ENCODE data around the gene LIN9.
A peak's percentile ranks its signal among the peaks of the same experiment; 100 is the strongest.

LIN9 gene

GRCh38 chr1:226216056-226216455 is 92.9 kb downstream of the LIN9 start:
- Histone ChIP-seq H3K4me3 (ENCODE audit: low read length) (no peak overlapping the region), H3K27me3 (ENCODE audit: control insufficient read depth, low read length) (no peaks in the 10 kb centered on the region), H3K9me3 (ENCODE audit: control insufficient read depth, insufficient read depth, low read length) (no peaks in the 10 kb centered on the region), H4K20me1 (ENCODE audit: control insufficient read depth, insufficient read depth, low read depth, low read length) (no peaks in the 10 kb centered on the region), H3K9me2 (replicated peaks; ENCODE audit: control insufficient read depth, low read length) (no peaks in the 10 kb centered on the region), H3K4me2 (ENCODE audit: low read length) (no peak overlapping the region), H3K36me3 (ENCODE audit: control insufficient read depth, low read length) (no peaks in the 10 kb centered on the region), H3K79me2 (ENCODE audit: control insufficient read depth, low read length) (no peaks in the 10 kb centered on the region), H3K27ac (ENCODE audit: low read depth, low read length) (no peak overlapping the region), H3F3A (ENCODE audit: control insufficient read depth, insufficient read depth) (peaks cover 6% of the 10 kb centered on the region; the same call in 1 of the 2 replicates), H3K4me1 (ENCODE audit: control insufficient read depth, low read length) (peaks cover 18% of the 10 kb centered on the region)
- TF ChIP-seq CTCF (IDR thresholded peaks at IDR 0.05; ENCODE audit: low read depth, low read length, poor library complexity, severe bottlenecking) (no peak), EZH2phosphoT487 (IDR thresholded peaks at IDR 0.05; ENCODE audit: borderline replicate concordance, low read length) (no peak)

GRCh38 chr1:226215239-226215638 is 93.7 kb downstream of the LIN9 start:
- H3K36me3 ChIP-seq (ENCODE audit: control insufficient read depth, low read length): no peaks in the 10 kb centered on the region
- H3K4me2 ChIP-seq (ENCODE audit: low read length): peak overlapping the region; percentile 20; the same call in 1 of the 2 replicates
- H4K20me1 ChIP-seq (ENCODE audit: control insufficient read depth, insufficient read depth, low read depth, low read length): no peaks in the 10 kb centered on the region
- H3K9me3 ChIP-seq (ENCODE audit: control insufficient read depth, insufficient read depth, low read length): no peaks in the 10 kb centered on the region
- no peaks in the 10 kb centered on the region for H3K27me3 ChIP-seq (ENCODE audit: control insufficient read depth, low read length)
- no peaks in the 10 kb centered on the region for H3K9me2 ChIP-seq (replicated peaks; ENCODE audit: control insufficient read depth, low read length)
- no peak for TF ChIP-seq EZH2phosphoT487 (IDR thresholded peaks at IDR 0.05; ENCODE audit: borderline replicate concordance, low read length)
- H3K4me3 ChIP-seq (ENCODE audit: low read length): no peak overlapping the region
- peaks cover 18% of the 10 kb centered on the region for H3K4me1 ChIP-seq (ENCODE audit: control insufficient read depth, low read length)
- peaks cover 5% of the 10 kb centered on the region; the same call in 1 of the 2 replicates for H3F3A ChIP-seq (ENCODE audit: control insufficient read depth, insufficient read depth)
- H3K79me2 ChIP-seq (ENCODE audit: control insufficient read depth, low read length): no peaks in the 10 kb centered on the region
- H3K27ac ChIP-seq (ENCODE audit: low read depth, low read length): no peak overlapping the region

- Histone ChIP-seq H4K20me1 (ENCODE audit: control insufficient read depth, insufficient read depth, low read depth, low read length) (no peaks in the 10 kb centered on the region), H3K79me2 (ENCODE audit: control insufficient read depth, low read length) (no peaks in the 10 kb centered on the region), H3K4me1 (ENCODE audit: control insufficient read depth, low read length) (peaks cover 13% of the 10 kb centered on the region), H3K36me3 (ENCODE audit: control insufficient read depth, low read length) (no peaks in the 10 kb centered on the region), H3K27ac (ENCODE audit: low read depth, low read length) (no peak overlapping the region), H3K4me2 (ENCODE audit: low read length) (no peak overlapping the region), H3K27me3 (ENCODE audit: control insufficient read depth, low read length) (no peaks in the 10 kb centered on the region), H3K9me2 (replicated peaks; ENCODE audit: control insufficient read depth, low read length) (no peaks in the 10 kb centered on the region), H3K4me3 (ENCODE audit: low read length) (no peak overlapping the region), H3F3A (ENCODE audit: control insufficient read depth, insufficient read depth) (peaks cover 5% of the 10 kb centered on the region; the same call in 1 of the 2 replicates), H3K9me3 (ENCODE audit: control insufficient read depth, insufficient read depth, low read length) (no peaks in the 10 kb centered on the region)
- TF ChIP-seq EZH2phosphoT487 (IDR thresholded peaks at IDR 0.05; ENCODE audit: borderline replicate concordance, low read length): no peak
- no peak for TF ChIP-seq CTCF (IDR thresholded peaks at IDR 0.05; ENCODE audit: low read depth, low read length, poor library complexity, severe bottlenecking)
Measured at GRCh38 chr1:226212545-226212944, 96.4 kb downstream of the LIN9 start.

- H3K36me3 ChIP-seq (ENCODE audit: control insufficient read depth, low read length): no peaks in the 10 kb centered on the region
- no peak overlapping the region for H3K27ac ChIP-seq (ENCODE audit: low read depth, low read length)
- no peaks in the 10 kb centered on the region for H3K9me2 ChIP-seq (replicated peaks; ENCODE audit: control insufficient read depth, low read length)
- no peaks in the 10 kb centered on the region for H3K9me3 ChIP-seq (ENCODE audit: control insufficient read depth, insufficient read depth, low read length)
- no peak overlapping the region for H3K4me2 ChIP-seq (ENCODE audit: low read length)
- TF ChIP-seq EZH2phosphoT487 (IDR thresholded peaks at IDR 0.05; ENCODE audit: borderline replicate concordance, low read length) (no peak), CTCF (IDR thresholded peaks at IDR 0.05; ENCODE audit: low read depth, low read length, poor library complexity, severe bottlenecking) (no peak)
- peaks cover 13% of the 10 kb centered on the region for H3K4me1 ChIP-seq (ENCODE audit: control insufficient read depth, low read length)
- peaks cover 5% of the 10 kb centered on the region; the same call in 1 of the 2 replicates for H3F3A ChIP-seq (ENCODE audit: control insufficient read depth, insufficient read depth)
- no peak overlapping the region for H3K4me3 ChIP-seq (ENCODE audit: low read length)
- H3K27me3 ChIP-seq (ENCODE audit: control insufficient read depth, low read length): no peaks in the 10 kb centered on the region
- H3K79me2 ChIP-seq (ENCODE audit: control insufficient read depth, low read length): no peaks in the 10 kb centered on the region
- no peaks in the 10 kb centered on the region for H4K20me1 ChIP-seq (ENCODE audit: control insufficient read depth, insufficient read depth, low read depth, low read length)
Measured at GRCh38 chr1:226211181-226211821, 97.7 kb downstream of the LIN9 start.
